NCI-H187 (cell line): ENCODE measurements around the gene BEND4.
"Not testable (repeated sequence)": the region's sequence is repeated elsewhere in the genome, so short reads cannot be mapped to it uniquely, and the experiment has no call there.

ENCODE experiments used
- DNase-seq, 2 experiments: peaks; one replicate each; lab custom pipeline; 2025; lab: John Stamatoyannopoulos, UW

The BEND4 gene

GRCh38 chr4:42152507-42153504, at the start of gene BEND4:
TSS of gene BEND4 (minus strand) at chr4:42152655. CDS start at chr4:42152143, 512 bp downstream.
- DNase-seq: no peak

- DNase-seq: no peak
These were observed 44.9 kb upstream of the BEND4 start for GRCh38 chr4:42197341-42197740.

- no peak for DNase-seq
These were observed 20.5 kb upstream of the BEND4 start for GRCh38 chr4:42172921-42173320.

- DNase-seq: no peak
These were observed 19.8 kb upstream of the BEND4 start for GRCh38 chr4:42172128-42172790.

GRCh38 chr4:42167709-42168108, 15.3 kb upstream of the BEND4 start:
- no peak for DNase-seq

GRCh38 chr4:42166186-42166585, 13.7 kb upstream of the BEND4 start:
- not testable (repeated sequence) for DNase-seq

- DNase-seq: no peak
These were observed 7.0 kb upstream of the BEND4 start for GRCh38 chr4:42159271-42160001.

GRCh38 chr4:42151568-42152506, 618 bp downstream of the BEND4 start:
- DNase-seq: no peak

- DNase-seq: no peak
These were observed 1.5 kb downstream of the BEND4 start for GRCh38 chr4:42150653-42151567.

- no peak for DNase-seq
These were observed 3.5 kb downstream of the BEND4 start for GRCh38 chr4:42149004-42149403.

GRCh38 chr4:42148425-42148824, 4.0 kb downstream of the BEND4 start:
- no peak for DNase-seq

GRCh38 chr4:42144028-42144427, 8.4 kb downstream of the BEND4 start:
- DNase-seq: no peak

- no peak for DNase-seq
These were observed 9.9 kb downstream of the BEND4 start for GRCh38 chr4:42142591-42142990.

- DNase-seq: no peak
These were observed 16.1 kb downstream of the BEND4 start for GRCh38 chr4:42136371-42136770.

GRCh38 chr4:42133006-42133405, 19.4 kb downstream of the BEND4 start:
- DNase-seq: no peak

GRCh38 chr4:42132099-42132498, 20.4 kb downstream of the BEND4 start:
- DNase-seq: no peak

- DNase-seq: no peak
These were observed 29.3 kb downstream of the BEND4 start for GRCh38 chr4:42123071-42123644.

GRCh38 chr4:42122237-42122636, 30.2 kb downstream of the BEND4 start:
- no peak for DNase-seq

GRCh38 chr4:42119886-42120285, 32.6 kb downstream of the BEND4 start:
- DNase-seq: no peak

- no peak for DNase-seq
These were observed 39.6 kb downstream of the BEND4 start for GRCh38 chr4:42112846-42113245.
